CD4-positive, CD25-positive, alpha-beta regulatory T cell (primary cell): Measurements from ENCODE around the gene KRTAP2-2. TPM values are rescaled to one million over a fixed set of nuclear protein-coding genes. Genes with fewer than 3 reads are reported as not detected.
"Not testable (repeated sequence)": the region's sequence is repeated elsewhere in the genome, so short reads cannot be mapped to it uniquely, and the experiment has no call there.

ENCODE experiments used
- ATAC-seq, 2 donors: fragments of 150-1000 bp; cut with Tn5 transposase; one replicate each; pipeline ENCODE4 v1.10.0; 2021; ENCODE audit warnings: low read depth in 2 of 2, moderate number of reproducible peaks in 2 of 2, moderate library complexity in 1 of 2
- DNase-seq, 3 donors: peaks; one replicate each; pipeline versions ENCODE4 v3.0.0 to v3.0.0-alpha.2; 2012 to 2022; ENCODE audit warnings: mixed read lengths in 1 of 3
- H3K27ac ChIP-seq: one replicate; pipeline ENCODE4 v1.7.0; 2013; ENCODE audit warnings: mild to moderate bottlenecking, low read length; ENCODE audit not compliant: insufficient read depth, poor library complexity, severe bottlenecking
- H3K27me3 ChIP-seq: one replicate; pipeline ENCODE4 v1.7.0; 2013; ENCODE audit warnings: low read length; ENCODE audit not compliant: control insufficient read depth, insufficient read depth
- H3K36me3 ChIP-seq: one replicate; pipeline ENCODE4 v1.7.0; 2013; ENCODE audit warnings: mild to moderate bottlenecking, low read length, moderate library complexity; ENCODE audit not compliant: control insufficient read depth, insufficient read depth
- H3K4me1 ChIP-seq: 2 replicates; pipeline ENCODE4 v1.7.0; 2013; ENCODE audit warnings: mild to moderate bottlenecking, low read length; ENCODE audit not compliant: insufficient read depth, control insufficient read depth, poor library complexity, severe bottlenecking
- H3K4me3 ChIP-seq: one replicate; pipeline ENCODE4 v1.7.0; 2013; ENCODE audit warnings: low read depth, mild to moderate bottlenecking, low read length, moderate library complexity
- H3K9me3 ChIP-seq, 2 experiments: 1 replicate in 1 of 2; 2 replicates in 1 of 2; pipeline ENCODE4 v1.7.0; 2013; ENCODE audit warnings: low read length in 2 of 2, mild to moderate bottlenecking in 1 of 2, moderate library complexity in 1 of 2; ENCODE audit not compliant: control insufficient read depth in 2 of 2
- H3K27ac Mint-ChIP-seq, 3 donors: one replicate each; pipeline ENCODE4 v1.8.0; 2020 to 2022; ENCODE audit warnings: mild to moderate bottlenecking in 3 of 3, mixed read lengths in 3 of 3, moderate library complexity in 2 of 3
- H3K27me3 Mint-ChIP-seq: one replicate; pipeline ENCODE4 v1.8.0; 2022; ENCODE audit warnings: mild to moderate bottlenecking, mixed read lengths
- H3K36me3 Mint-ChIP-seq: one replicate; pipeline ENCODE4 v1.8.0; 2020; ENCODE audit warnings: mixed read lengths
- H3K4me1 Mint-ChIP-seq, 4 donors: one replicate each; pipeline ENCODE4 v1.8.0; 2020 to 2022; ENCODE audit warnings: mixed read lengths in 4 of 4, mild to moderate bottlenecking in 1 of 4
- H3K4me3 Mint-ChIP-seq, 4 donors: one replicate each; pipeline ENCODE4 v1.8.0; 2020 to 2022; ENCODE audit warnings: mild to moderate bottlenecking in 4 of 4, mixed read lengths in 4 of 4, moderate library complexity in 3 of 4
- H3K9me3 Mint-ChIP-seq, 7 donors: one replicate each; pipeline ENCODE4 v1.8.0; 2020 to 2022; ENCODE audit warnings: mixed read lengths in 7 of 7, mild to moderate bottlenecking in 3 of 7, moderate library complexity in 2 of 7
- polyA plus RNA-seq, 4 donors: library from polyadenylated mRNA; unstranded; fragments of 300-500 nt; fragmentation: Illumina TruSeq; gene quantifications; one replicate each; pipeline ENCODE4 v1.2.3, GENCODE V29; 2021
- total RNA-seq: library from RNA; stranded (reverse); gene quantifications from one replicate; pipeline ENCODE4 v1.2.3, GENCODE V29; 2022

Gene KRTAP2-2
- total and polyA plus RNA-seq, 5 donors from 2014 or later, result not detected

DNA sequence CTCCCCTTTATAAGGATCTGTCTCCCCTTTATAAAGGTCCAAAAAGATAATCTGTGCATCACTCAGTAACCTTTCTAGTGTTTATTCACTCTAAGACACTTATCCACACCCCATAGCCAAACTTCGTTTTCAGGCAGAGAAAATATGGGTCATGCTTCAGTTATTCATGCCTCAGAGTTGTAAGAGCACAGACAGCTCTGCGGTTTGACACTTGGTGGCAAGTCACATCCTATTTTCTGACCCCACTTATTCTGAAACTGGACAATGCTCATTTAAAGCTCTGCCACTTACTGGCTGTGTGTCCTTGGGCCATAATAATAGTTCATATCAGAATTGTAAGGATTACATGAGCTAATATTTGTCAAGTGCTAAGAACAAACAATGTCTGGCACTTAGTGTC is 5.9 kb downstream of the KRTAP2-2 start:
- Histone ChIP-seq H3K9me3 (no peaks in the 10 kb centered on the region), H3K4me3 (no peak overlapping the region), H3K27me3 (peaks cover 6% of the 10 kb centered on the region), H3K27ac (no peak overlapping the region), H3K4me1 (no peaks in the 10 kb centered on the region), H3K36me3 (no peaks in the 10 kb centered on the region)
- peaks cover 0 to 2% (median 0%) of the 10 kb centered on the region in 7 donors for H3K9me3 Mint-ChIP-seq
- H3K36me3 Mint-ChIP-seq, result no peaks in the 10 kb centered on the region
- no peak overlapping the region for H3K27ac Mint-ChIP-seq
- ATAC-seq, result no peak
- H3K27me3 Mint-ChIP-seq, result peaks cover 32% of the 10 kb centered on the region
- no peaks in the 10 kb centered on the region for H3K4me1 Mint-ChIP-seq
- no peak overlapping the region for H3K4me3 Mint-ChIP-seq
- DNase-seq, result no peak

DNA sequence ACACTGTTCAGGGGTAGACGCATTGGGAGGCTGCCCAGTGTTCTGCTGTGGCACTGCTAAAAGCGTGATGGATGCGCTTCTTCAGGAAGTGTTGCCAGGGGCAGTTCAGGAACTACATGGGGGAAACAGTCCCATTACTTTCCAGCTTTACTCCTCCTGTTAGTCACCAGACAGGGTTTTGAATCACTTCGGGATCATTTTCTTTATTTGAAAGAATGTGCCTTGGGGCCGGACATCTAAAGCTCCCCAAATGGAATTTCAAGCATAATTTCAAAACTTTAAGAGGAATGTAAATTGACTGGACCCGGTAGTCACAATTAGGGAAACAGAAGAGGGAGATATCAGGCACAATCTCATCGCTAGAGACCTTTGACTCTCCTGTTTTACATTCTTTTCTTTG is 6.6 kb downstream of the KRTAP2-2 start:
- Histone ChIP-seq H3K27ac (no peak overlapping the region), H3K27me3 (peaks cover 9% of the 10 kb centered on the region), H3K4me1 (no peaks in the 10 kb centered on the region), H3K9me3 (peaks cover 0 to 5% of the 10 kb centered on the region in 2 experiments), H3K36me3 (no peaks in the 10 kb centered on the region), H3K4me3 (no peak overlapping the region)
- ATAC-seq (no peak), DNase-seq (no peak)
- Mint-ChIP-seq H3K36me3 (no peaks in the 10 kb centered on the region), H3K4me3 (no peak overlapping the region), H3K27ac (no peak overlapping the region), H3K27me3 (peaks cover 37% of the 10 kb centered on the region), H3K4me1 (no peaks in the 10 kb centered on the region), H3K9me3 (peaks cover 0 to 4% (median 3%) of the 10 kb centered on the region in 7 donors)

DNA sequence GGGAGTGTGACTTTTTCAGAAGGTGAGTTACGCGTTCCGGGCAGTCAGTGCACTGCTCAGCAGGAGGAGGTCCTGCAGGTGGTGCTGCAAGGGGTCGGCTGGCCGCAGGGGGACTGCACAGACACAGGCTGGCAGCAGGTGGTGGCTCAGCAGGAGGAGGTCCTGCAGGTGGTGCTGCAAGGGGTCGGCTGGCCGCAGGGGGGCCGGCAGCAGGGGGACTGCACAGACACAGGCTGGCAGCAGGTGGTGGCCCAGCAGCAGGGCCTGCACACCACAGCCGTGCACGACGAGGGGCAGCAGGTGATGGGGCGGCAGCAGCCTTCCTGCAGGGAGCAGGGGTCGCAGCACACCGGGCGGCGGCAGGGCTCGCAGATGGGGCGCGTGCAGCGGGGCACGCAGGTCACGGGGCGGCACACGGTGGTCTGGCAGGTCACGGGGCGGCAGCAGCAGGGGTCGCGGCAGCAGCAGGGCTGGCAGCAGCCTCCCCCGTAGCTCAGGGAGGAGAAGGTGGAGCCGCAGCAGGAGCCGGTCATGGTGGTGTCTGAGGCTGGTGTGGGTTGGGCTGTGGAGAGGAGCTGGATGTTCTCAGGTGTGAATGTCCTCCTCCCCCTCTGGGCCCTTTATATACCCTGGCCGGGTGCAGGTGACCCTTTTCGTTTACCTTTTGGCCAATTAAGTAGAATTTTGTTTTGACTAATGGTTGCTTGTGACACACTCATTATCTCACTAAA is 8.1 kb downstream of the KRTAP2-2 start, which contains the start of gene KRTAP2-1:
TSS of gene KRTAP2-1 (minus strand) at position 582 of the 731 bp plus-strand sequence. CDS start at position 533, 49 bp downstream.
- H3K4me3 Mint-ChIP-seq, H3K9me3 ChIP-seq: not testable (repeated sequence)

DNA sequence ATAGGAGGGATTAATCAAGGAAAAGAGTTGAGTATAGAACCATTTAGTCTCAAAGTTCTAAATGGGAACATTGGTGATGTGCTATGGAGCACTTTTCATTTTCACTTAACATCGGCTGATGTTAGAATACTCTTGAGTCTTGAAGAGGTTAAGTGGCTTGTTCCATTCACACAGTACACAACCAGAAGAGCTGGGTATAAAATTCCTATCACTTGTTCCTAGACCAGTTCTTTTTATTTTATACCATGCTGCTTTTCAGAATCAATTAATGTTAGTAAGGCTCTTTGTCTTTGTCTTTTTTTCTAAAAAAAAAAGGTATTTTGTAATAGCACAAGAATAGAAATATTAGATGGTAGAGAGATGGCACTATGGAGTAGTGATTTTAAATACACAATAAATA is 12.1 kb downstream of the KRTAP2-2 start:
- no peaks in the 10 kb centered on the region for H3K36me3 ChIP-seq
- no peaks in the 10 kb centered on the region for H3K4me1 ChIP-seq
- Mint-ChIP-seq H3K27me3 (peaks cover 43% of the 10 kb centered on the region), H3K4me3 (no peak overlapping the region), H3K27ac (no peak overlapping the region), H3K36me3 (no peaks in the 10 kb centered on the region), H3K4me1 (no peaks in the 10 kb centered on the region), H3K9me3 (peaks cover 0 to 6% (median 4%) of the 10 kb centered on the region in 7 donors)
- H3K27me3 ChIP-seq, result peaks cover 10% of the 10 kb centered on the region
- no peak for DNase-seq
- no peak overlapping the region for H3K27ac ChIP-seq
- no peak overlapping the region for H3K4me3 ChIP-seq
- H3K9me3 ChIP-seq, result peaks cover 5 to 9% of the 10 kb centered on the region in 2 experiments
- no peak for ATAC-seq

More for the DNA sequence above, 8.1 kb downstream of the KRTAP2-2 start, which contains the start of gene KRTAP2-1:
- not testable (repeated sequence) for H3K36me3 ChIP-seq, DNase-seq, H3K4me1 Mint-ChIP-seq, H3K36me3 Mint-ChIP-seq, H3K9me3 Mint-ChIP-seq, H3K4me3 ChIP-seq, H3K27ac ChIP-seq, H3K4me1 ChIP-seq, ATAC-seq, H3K27ac Mint-ChIP-seq
- peaks cover 11% of the 10 kb centered on the region for H3K27me3 ChIP-seq
- H3K27me3 Mint-ChIP-seq, result peaks cover 45% of the 10 kb centered on the region

DNA sequence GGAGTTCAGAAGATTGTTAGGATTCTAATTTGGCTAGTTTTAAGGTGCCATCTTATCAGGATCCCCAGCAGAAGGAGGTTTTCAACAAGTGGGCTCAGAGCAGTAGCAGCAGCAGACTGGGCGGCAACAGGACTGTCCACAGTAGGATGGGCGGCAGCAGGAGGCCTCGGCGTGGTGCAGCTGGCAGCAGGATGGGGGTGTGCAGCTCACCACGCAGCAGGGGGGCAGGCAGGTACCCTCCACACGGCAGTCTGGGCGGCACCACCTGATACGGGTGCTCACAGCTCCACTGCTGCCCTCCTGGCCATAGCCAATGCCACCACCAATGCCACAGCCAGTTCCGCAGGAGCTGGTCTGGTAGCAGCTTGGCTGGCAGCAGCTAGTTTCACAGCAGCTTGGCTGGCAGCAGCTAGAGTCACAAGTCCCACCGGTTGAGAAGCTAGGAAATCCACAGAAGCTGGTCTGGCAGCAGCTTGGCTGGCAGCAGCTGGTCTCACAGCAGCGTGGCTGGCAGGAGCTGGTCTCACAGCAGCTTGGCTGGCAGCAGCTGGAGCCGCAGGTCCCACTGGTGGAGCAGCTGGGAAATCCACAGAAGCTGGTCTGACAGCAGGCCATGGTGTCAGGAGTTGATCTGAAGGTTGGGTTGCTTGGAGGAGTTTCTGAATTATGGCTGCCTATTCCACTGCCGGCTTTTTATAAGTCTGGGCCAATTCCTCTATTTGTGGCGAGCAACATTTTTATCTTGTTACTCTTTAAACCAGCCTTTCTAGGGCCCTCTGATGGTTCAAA is 14.1 kb downstream of the KRTAP2-2 start, which contains the start of gene KRTAP1-1:
TSS of gene KRTAP1-1 (minus strand) at position 668 of the 789 bp plus-strand sequence. CDS start at position 615, 53 bp downstream.
- not testable (repeated sequence) for H3K4me1 Mint-ChIP-seq, H3K36me3 Mint-ChIP-seq, H3K4me3 ChIP-seq, H3K27ac Mint-ChIP-seq, H3K9me3 ChIP-seq, H3K4me1 ChIP-seq, H3K9me3 Mint-ChIP-seq, ATAC-seq, DNase-seq, H3K27ac ChIP-seq, H3K4me3 Mint-ChIP-seq, H3K36me3 ChIP-seq
- H3K27me3 Mint-ChIP-seq, result peaks cover 41% of the 10 kb centered on the region
- peaks cover 12% of the 10 kb centered on the region for H3K27me3 ChIP-seq

DNA sequence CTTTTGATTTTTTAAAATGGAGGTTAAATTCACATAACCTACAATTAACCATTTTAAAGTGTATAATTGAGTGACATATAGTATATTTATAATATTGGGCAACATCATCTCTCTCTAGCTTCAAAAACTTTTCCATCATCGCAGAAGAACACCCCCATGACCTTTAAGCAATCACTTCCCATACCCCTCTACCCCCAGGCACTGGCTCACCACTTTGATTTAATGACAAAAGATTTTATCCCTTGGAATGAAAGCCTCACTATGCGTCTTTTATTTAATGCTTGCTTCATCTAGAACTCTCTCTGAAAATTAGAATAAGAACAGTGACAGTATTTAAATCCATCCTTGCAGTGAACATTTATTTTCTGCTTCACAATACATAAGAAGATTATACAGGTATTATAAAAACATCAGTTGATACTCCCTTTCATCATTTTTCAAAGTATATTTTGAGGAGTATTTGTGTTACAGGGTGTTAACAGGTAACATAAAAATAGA is 17.1 kb downstream of the KRTAP2-2 start:
- Mint-ChIP-seq H3K27me3 (peaks cover 29% of the 10 kb centered on the region), H3K27ac (no peak overlapping the region), H3K9me3 (peaks cover 0 to 1% (median 0%) of the 10 kb centered on the region in 7 donors), H3K36me3 (no peaks in the 10 kb centered on the region), H3K4me3 (no peak overlapping the region), H3K4me1 (no peaks in the 10 kb centered on the region)
- H3K27me3 ChIP-seq, result peaks cover 7% of the 10 kb centered on the region
- no peak overlapping the region for H3K4me3 ChIP-seq
- peaks cover 0 to 2% of the 10 kb centered on the region in 2 experiments for H3K9me3 ChIP-seq
- H3K36me3 ChIP-seq, result no peaks in the 10 kb centered on the region
- H3K27ac ChIP-seq, result no peak overlapping the region
- DNase-seq (no peak), ATAC-seq (no peak)
- no peaks in the 10 kb centered on the region for H3K4me1 ChIP-seq

DNA sequence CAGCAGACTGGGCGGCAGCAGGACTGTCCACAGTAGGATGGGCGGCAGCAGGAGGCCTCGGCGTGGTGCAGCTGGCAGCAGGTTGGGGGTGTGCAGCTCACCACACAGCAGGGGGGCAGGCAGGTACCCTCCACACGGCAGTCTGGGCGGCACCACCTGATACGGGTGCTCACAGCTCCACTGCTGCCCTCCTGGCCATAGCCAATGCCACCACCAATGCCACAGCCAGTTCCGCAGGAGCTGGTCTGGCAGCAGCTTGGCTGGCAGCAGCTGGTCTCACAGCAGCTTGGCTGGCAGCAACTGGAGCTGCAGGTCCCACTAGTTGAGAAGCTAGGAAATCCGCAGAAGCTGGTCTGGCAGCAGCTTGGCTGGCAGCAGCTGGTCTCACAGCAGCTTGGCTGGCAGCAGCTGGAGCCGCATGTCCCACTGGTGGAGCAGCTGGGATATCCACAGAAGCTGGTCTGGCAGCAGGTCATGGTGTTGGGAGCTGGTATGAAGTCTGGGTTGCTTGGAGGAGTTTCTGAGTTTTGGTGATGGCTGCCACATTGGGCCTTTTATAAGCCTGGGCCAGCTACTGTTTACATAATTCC is 20.6 kb downstream of the KRTAP2-2 start, which contains the start of gene KRTAP1-3:
TSS of gene KRTAP1-3 (minus strand) at position 529 of the 590 bp plus-strand sequence. CDS start at position 476, 53 bp downstream.
- H3K27ac ChIP-seq, H3K4me3 Mint-ChIP-seq, ATAC-seq, H3K36me3 ChIP-seq, H3K9me3 Mint-ChIP-seq, H3K9me3 ChIP-seq, H3K36me3 Mint-ChIP-seq, H3K4me1 ChIP-seq, H3K27ac Mint-ChIP-seq, H3K27me3 ChIP-seq, H3K4me1 Mint-ChIP-seq, DNase-seq, H3K4me3 ChIP-seq: not testable (repeated sequence)
- peaks cover 29% of the 10 kb centered on the region for H3K27me3 Mint-ChIP-seq
